Large intestine (tissue), 3 donors: ENCODE results near the gene GPRC6A. TPM values are rescaled to one million over a fixed set of nuclear protein-coding genes. Genes with fewer than 3 reads are reported as not detected.
"Not testable (repeated sequence)": the region's sequence is repeated elsewhere in the genome, so short reads cannot be mapped to it uniquely, and the experiment has no call there.

Source experiments
- DNase-seq, 2 donors: peaks; one replicate each; pipeline versions ENCODE4 v3.0.0 to v3.0.0-alpha.2; 2013
- H3K27ac ChIP-seq: one replicate; pipeline ENCODE4 v1.5.1; 2013; ENCODE audit warnings: low read length
- H3K27me3 ChIP-seq: 2 replicates; pipeline ENCODE4 v1.6.1; 2013; ENCODE audit warnings: low read length; ENCODE audit not compliant: control insufficient read depth, insufficient read depth
- H3K36me3 ChIP-seq: 2 replicates; pipeline ENCODE4 v1.6.1; 2013; ENCODE audit warnings: low read length; ENCODE audit not compliant: control insufficient read depth, insufficient read depth
- H3K4me1 ChIP-seq: one replicate; pipeline ENCODE4 v1.6.1; 2013; ENCODE audit warnings: low read length; ENCODE audit not compliant: control insufficient read depth, insufficient read depth
- H3K4me3 ChIP-seq: one replicate; pipeline ENCODE4 v1.5.1; 2013; ENCODE audit warnings: low read length
- H3K9me3 ChIP-seq: one replicate; pipeline ENCODE4 v1.6.1; 2013; ENCODE audit warnings: mild to moderate bottlenecking, low read depth, low read length, moderate library complexity; ENCODE audit not compliant: control insufficient read depth
- WGBS: methylation state at CpG from one replicate; pipeline ENCODE4 v1.1.5; 2013; ENCODE audit warnings: low lambda C conversion rate; ENCODE audit not compliant: insufficient coverage; 5-methylcytosine and 5-hydroxymethylcytosine counted together
- polyA plus RNA-seq: library from polyadenylated mRNA; unstranded; fragments of 120-200 nt; gene quantifications from one replicate; pipeline ENCODE4 v1.2.1, GENCODE V29; 2013

GPRC6A gene
- polyA plus RNA-seq, 1 donor, result not detected

DNA sequence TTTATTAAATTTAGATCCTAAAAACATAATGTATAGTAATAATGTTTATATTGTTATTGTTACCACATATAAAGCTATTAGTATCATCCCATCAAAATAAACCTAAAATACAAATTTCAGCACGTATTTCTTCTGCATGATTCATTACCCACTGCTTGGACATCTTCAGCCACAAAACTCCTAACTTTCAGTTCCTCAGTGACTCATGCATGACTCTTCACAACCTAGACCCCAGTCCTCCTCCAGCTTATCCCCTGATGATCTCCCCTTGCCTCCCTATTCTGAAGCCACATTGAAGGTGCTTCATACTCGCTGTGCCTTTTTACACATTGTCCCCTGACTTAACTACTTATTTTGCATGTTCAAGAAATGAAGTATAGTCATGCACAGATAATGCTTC is 11.2 kb upstream of the GPRC6A start:
- WGBS, result no CpG with 5 or more reads among the region's 2 CpGs
- H3K27ac ChIP-seq, result no peak overlapping the region
- no peaks in the 10 kb centered on the region for H3K36me3 ChIP-seq
- no peak overlapping the region for H3K4me3 ChIP-seq
- H3K9me3 ChIP-seq, result no peaks in the 10 kb centered on the region
- DNase-seq, result no peak
- no peaks in the 10 kb centered on the region for H3K4me1 ChIP-seq
- no peaks in the 10 kb centered on the region for H3K27me3 ChIP-seq

DNA sequence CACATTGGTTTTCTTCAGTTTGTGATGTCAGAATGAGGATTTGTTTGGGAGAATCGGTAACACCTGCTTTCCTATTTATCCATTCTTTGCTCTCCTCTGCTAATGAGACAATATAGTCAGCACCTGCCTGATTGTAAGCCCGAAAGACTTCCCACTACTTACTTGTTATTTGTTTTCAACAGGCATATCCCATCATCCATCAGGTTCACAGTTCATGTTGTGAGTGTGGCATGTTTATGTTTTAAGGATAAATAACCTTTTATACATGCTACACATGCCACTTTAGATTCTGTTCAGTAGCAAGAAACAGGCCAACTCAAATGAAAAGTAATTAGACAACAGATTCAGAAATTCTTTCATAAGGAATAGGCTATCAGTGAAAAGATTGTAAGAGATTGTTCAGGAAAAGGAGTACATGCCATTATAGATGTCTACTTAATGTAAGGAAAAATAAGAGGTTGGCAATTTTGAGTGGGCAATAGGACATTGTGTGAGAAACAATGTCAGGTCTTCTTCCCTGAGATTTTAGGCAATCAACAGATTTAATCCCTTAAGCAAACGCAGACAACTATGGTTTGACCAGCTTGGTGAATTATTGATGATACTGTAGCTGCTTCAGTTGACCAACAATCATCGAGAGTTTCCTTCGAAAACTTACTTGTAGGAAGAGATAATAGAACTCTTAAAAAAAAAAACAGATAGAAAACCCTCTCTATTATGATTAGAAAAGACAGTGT is 7.9 kb upstream of the GPRC6A start:
- Histone ChIP-seq H3K4me1 (no peaks in the 10 kb centered on the region), H3K27ac (no peak overlapping the region), H3K9me3 (no peaks in the 10 kb centered on the region), H3K27me3 (no peaks in the 10 kb centered on the region), H3K4me3 (no peak overlapping the region), H3K36me3 (no peaks in the 10 kb centered on the region)
- no CpG with 5 or more reads among the region's 5 CpGs for WGBS
- DNase-seq, result no peak

DNA sequence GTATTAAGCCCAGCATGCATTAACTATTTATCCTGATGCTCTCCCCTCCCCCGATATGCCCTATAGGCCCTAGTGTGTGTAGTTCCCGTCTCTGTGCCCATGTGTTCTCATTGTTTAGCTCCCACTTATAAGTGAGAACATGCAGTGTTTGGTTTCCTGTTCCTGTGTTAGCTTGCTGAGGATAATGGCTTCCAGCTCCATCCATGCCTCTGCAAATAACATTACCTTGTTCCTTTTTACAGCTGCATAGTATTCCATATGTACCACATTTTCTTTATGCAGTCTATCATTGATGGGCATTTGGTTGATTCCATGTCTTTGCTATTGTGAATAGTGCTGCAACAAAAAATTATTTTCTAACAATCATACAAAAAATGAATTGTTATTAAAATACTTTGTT is 5.6 kb upstream of the GPRC6A start:
- H3K4me1 ChIP-seq, H3K9me3 ChIP-seq, H3K4me3 ChIP-seq, H3K36me3 ChIP-seq, H3K27me3 ChIP-seq, H3K27ac ChIP-seq, DNase-seq: not testable (repeated sequence)
- no CpG with 5 or more reads among the region's 2 CpGs for WGBS

GRCh38 chr6:116827561-116828240 is 1.2 kb downstream of the GPRC6A start:
- Histone ChIP-seq H3K36me3 (no peaks in the 10 kb centered on the region), H3K27me3 (no peaks in the 10 kb centered on the region), H3K9me3 (no peaks in the 10 kb centered on the region), H3K27ac (no peak overlapping the region), H3K4me1 (no peaks in the 10 kb centered on the region), H3K4me3 (no peak overlapping the region)
- WGBS, result 60% methylated on average over 2 of the region's 2 CpGs
- no peak for DNase-seq

DNA sequence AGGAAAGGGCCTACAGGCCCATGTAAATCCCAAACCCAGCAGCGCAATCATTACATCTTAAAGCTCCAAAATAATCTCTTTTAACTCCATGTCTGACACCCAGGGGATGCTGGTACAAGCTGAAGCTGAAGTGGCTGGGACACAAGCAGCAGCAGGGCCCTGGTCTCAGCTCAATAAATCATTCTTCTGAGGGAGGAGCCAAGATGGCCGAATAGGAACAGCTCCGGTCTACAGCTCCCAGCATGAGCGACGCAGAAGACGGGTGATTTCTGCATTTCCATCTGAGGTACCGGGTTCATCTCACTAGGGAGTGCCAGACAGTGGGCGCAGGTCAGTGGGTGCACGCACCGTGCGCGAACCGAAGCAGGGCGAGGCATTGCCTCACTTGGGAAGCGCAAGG is 12.5 kb downstream of the GPRC6A start:
- DNase-seq, result not testable (repeated sequence)
- WGBS, result no CpG with 5 or more reads among the region's 15 CpGs

GRCh38 chr6:116812051-116812650 is 16.7 kb downstream of the GPRC6A start:
- DNase-seq, result no peak
- H3K27ac ChIP-seq, result no peak overlapping the region
- H3K9me3 ChIP-seq, result no peaks in the 10 kb centered on the region
- H3K27me3 ChIP-seq, result no peaks in the 10 kb centered on the region
- H3K4me1 ChIP-seq, result no peaks in the 10 kb centered on the region
- WGBS, result 83% methylated on average over 1 of the region's 2 CpGs
- H3K36me3 ChIP-seq, result no peaks in the 10 kb centered on the region
- H3K4me3 ChIP-seq, result no peak overlapping the region

More for the DNA sequence above, 12.5 kb downstream of the GPRC6A start:
- not testable (repeated sequence) for H3K36me3 ChIP-seq, H3K4me1 ChIP-seq, H3K27me3 ChIP-seq, H3K9me3 ChIP-seq, H3K27ac ChIP-seq, H3K4me3 ChIP-seq

DNA sequence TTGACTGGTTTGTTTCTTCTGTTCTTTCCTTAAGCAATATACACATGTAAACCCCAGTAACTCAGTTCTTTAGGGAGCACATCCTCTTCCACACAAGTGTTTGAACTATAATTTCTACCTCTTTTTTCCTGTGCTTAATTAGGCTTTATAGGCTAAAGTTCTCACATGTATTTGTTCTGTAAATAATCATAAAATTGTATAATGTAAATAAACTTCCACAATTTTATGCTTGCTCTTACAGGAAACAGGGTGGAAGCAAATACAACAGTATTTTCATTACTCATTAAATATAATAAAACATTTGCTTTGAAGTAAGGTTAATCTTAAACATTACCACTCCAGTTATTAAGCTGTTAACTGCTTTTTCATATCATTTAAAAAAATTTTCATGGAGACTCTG is 26.9 kb downstream of the GPRC6A start:
- no peak for DNase-seq
- no peaks in the 10 kb centered on the region for H3K4me1 ChIP-seq
- H3K27me3 ChIP-seq, result no peaks in the 10 kb centered on the region
- no peaks in the 10 kb centered on the region for H3K36me3 ChIP-seq
- H3K4me3 ChIP-seq, result no peak overlapping the region
- H3K27ac ChIP-seq, result no peak overlapping the region
- H3K9me3 ChIP-seq, result no peaks in the 10 kb centered on the region

DNA sequence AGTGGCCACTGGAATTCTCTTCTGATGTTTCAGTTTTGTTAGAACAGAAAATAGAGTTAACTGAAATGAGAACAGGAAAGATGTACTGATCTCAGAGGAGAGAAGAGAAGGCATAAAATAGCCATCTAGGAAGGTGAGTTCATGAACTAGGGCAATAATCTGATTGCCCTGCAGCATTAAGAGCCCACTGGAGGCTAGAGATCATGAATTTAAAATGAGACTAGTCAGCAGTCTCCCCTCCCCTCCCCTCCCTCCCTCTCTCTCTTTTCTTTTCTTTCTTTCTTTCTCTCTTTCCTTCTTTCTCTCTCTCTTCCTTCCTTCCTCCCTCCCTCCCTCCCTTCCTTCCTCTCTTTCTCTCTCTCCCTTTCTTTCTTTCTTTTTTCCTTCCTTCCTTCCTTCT is 28.9 kb downstream of the GPRC6A start:
- Histone ChIP-seq H3K4me3 (no peak overlapping the region), H3K27me3 (no peaks in the 10 kb centered on the region), H3K4me1 (no peaks in the 10 kb centered on the region), H3K36me3 (no peaks in the 10 kb centered on the region), H3K27ac (no peak overlapping the region), H3K9me3 (no peaks in the 10 kb centered on the region)
- DNase-seq, result no peak

GRCh38 chr6:116797585-116797984 is 31.3 kb downstream of the GPRC6A start:
- Histone ChIP-seq H3K9me3 (no peaks in the 10 kb centered on the region), H3K36me3 (no peaks in the 10 kb centered on the region), H3K27ac (no peak overlapping the region), H3K4me3 (no peak overlapping the region), H3K4me1 (no peaks in the 10 kb centered on the region), H3K27me3 (no peaks in the 10 kb centered on the region)
- no peak for DNase-seq
- WGBS, result 33% methylated on average over 1 of the region's 2 CpGs

DNA sequence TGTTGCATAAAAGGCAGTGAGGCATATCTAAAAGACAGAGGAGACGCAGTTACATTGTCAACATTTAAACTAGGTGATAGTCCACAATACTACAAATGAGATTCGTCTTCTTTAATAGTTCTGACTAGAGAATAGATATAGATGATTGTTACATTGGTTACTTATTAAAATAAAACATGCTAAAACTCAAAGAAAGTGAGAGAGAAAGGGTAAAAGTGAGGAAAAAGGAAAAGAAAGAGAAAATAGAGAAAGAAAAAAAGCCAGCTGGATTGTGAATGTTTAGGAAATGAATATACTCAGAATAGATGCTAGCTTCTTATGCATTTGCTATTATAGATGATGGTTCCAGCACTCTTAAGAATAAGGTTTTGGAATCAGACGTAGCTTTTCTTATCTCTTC is 35.7 kb downstream of the GPRC6A start:
- no peaks in the 10 kb centered on the region for H3K27me3 ChIP-seq
- 70% methylated on average over 3 of the region's 3 CpGs for WGBS
- H3K9me3 ChIP-seq, result no peaks in the 10 kb centered on the region
- no peak overlapping the region for H3K27ac ChIP-seq
- DNase-seq, result no peak
- H3K36me3 ChIP-seq, result no peaks in the 10 kb centered on the region
- H3K4me3 ChIP-seq, result no peak overlapping the region
- H3K4me1 ChIP-seq, result no peaks in the 10 kb centered on the region

DNA sequence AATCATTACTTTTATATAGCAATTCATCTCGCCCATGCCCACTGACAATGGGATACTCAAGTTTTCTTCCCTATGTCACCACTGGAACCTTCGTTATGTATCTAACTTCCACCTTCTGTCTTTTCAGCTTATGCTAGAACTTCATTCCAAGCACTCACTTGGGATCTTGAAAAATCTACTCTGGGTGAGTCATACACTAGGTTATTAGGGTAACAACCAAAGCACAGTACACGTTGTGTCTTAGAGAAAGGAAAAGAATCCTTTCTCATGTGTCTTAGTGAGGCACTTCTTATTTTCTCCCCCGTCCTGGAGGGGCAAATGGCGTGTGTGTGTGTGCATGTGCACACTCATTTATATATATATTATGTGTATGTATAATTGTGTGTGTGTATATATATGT is 45.0 kb downstream of the GPRC6A start:
- H3K27ac ChIP-seq, result no peak overlapping the region
- H3K9me3 ChIP-seq, result no peaks in the 10 kb centered on the region
- WGBS, result 100% methylated on average over 1 of the region's 5 CpGs
- no peaks in the 10 kb centered on the region for H3K4me1 ChIP-seq
- H3K36me3 ChIP-seq, result no peaks in the 10 kb centered on the region
- no peak overlapping the region for H3K4me3 ChIP-seq
- no peaks in the 10 kb centered on the region for H3K27me3 ChIP-seq
- DNase-seq, result no peak
